Neural progenitor cell (in vitro differentiated cells): ENCODE results near the gene CASP14.

Experiments
- EZH2 ChIP-seq: fragments of 200-600 bp; sonication (generic); IDR thresholded peaks from 2 replicates; pipeline ENCODE4 v1.6.1; 2017; ENCODE audit warnings: antibody characterized with exemption, mild to moderate bottlenecking, moderate library complexity
- EZH2phosphoT487 ChIP-seq: fragments of 200-600 bp; sonication (generic); IDR thresholded peaks from 2 replicates; pipeline ENCODE4 v1.6.1; 2017; ENCODE audit warnings: antibody characterized with exemption
- TF ChIP-seq, protein P1 (sequence below): fragments of 200-600 bp; sonication (generic); IDR thresholded peaks from 2 replicates; pipeline ENCODE4 v1.5.1; 2017; ENCODE audit warnings: antibody characterized with exemption, mild to moderate bottlenecking

DNA sequence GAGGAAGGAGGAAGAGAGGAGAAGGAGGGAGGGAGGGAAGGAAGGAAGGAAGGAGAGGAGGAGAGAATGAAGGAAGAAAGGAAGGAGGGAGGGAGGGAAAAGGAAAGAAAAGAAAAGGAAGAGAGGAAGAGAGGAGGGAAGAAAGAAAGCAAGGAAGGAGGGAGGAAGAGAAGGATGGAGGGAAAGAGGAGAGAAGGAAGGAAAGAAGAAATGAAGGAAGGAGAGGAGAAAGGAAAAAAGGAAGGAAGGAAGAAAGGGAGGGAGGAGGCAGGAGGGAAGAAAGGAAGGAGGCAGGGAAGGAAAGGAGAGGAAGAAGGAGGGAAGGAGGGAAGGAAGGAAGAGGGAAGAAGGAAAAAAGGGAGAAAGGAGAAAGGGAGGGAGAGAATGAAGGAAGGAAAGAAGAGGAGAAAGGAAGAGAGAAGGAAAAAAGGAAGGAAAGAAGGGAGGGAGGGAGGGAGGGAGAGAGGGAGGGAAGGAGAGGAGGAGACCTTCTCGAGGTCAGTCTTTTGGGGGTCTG, 13.4 kb upstream of the CASP14 start:
- TF ChIP-seq, protein P1, sequence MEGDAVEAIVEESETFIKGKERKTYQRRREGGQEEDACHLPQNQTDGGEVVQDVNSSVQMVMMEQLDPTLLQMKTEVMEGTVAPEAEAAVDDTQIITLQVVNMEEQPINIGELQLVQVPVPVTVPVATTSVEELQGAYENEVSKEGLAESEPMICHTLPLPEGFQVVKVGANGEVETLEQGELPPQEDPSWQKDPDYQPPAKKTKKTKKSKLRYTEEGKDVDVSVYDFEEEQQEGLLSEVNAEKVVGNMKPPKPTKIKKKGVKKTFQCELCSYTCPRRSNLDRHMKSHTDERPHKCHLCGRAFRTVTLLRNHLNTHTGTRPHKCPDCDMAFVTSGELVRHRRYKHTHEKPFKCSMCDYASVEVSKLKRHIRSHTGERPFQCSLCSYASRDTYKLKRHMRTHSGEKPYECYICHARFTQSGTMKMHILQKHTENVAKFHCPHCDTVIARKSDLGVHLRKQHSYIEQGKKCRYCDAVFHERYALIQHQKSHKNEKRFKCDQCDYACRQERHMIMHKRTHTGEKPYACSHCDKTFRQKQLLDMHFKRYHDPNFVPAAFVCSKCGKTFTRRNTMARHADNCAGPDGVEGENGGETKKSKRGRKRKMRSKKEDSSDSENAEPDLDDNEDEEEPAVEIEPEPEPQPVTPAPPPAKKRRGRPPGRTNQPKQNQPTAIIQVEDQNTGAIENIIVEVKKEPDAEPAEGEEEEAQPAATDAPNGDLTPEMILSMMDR: no peak
- TF ChIP-seq EZH2 (no peak), EZH2phosphoT487 (no peak)
